ENCODE measurements around the gene HOXB4. TPM values are rescaled to one million over a fixed set of nuclear protein-coding genes. Genes with fewer than 3 reads are reported as not detected.

HOXB4 gene
- total RNA-seq, 1 experiment from 2014 or later = 0.04 TPM

GRCh38 chr17:48619826-48620449, 41.8 kb upstream of the HOXB4 start (continued):
- TF ChIP-seq, protein P1, sequence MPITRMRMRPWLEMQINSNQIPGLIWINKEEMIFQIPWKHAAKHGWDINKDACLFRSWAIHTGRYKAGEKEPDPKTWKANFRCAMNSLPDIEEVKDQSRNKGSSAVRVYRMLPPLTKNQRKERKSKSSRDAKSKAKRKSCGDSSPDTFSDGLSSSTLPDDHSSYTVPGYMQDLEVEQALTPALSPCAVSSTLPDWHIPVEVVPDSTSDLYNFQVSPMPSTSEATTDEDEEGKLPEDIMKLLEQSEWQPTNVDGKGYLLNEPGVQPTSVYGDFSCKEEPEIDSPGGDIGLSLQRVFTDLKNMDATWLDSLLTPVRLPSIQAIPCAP (CRISPR knock-in tag; IDR thresholded peaks at IDR 0.05) = no peak
- TF ChIP-seq, protein P2, sequence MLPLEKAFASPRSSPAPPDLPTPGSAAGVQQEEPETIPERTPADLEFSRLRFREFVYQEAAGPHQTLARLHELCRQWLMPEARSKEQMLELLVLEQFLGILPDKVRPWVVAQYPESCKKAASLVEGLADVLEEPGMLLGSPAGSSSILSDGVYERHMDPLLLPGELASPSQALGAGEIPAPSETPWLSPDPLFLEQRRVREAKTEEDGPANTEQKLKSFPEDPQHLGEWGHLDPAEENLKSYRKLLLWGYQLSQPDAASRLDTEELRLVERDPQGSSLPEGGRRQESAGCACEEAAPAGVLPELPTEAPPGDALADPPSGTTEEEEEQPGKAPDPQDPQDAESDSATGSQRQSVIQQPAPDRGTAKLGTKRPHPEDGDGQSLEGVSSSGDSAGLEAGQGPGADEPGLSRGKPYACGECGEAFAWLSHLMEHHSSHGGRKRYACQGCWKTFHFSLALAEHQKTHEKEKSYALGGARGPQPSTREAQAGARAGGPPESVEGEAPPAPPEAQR (CRISPR knock-in tag; IDR thresholded peaks at IDR 0.05) = no peak

GRCh38 chr17:48618256-48618896, 40.2 kb upstream of the HOXB4 start:
- DNase-seq (ENCODE audit: low spot score) = peak; percentile 92
- H3K4me3 Mint-ChIP-seq = 0 out of 2 replicates have a peak overlapping the region, but pooled peaks have one; percentile 25
- CTCF ChIA-PET = interaction anchor here (0.7 to 2.8 kb wide), 19 partner anchors 12 to 592 kb away, joined by 3 to 13 read pairs (median 5); partner anchors contain the start of genes HOXB5 and PRAC2
- ATAC-seq = peak; percentile 29
- POLR2A ChIA-PET = interaction anchor here (0.6 kb wide), 1 partner anchor 72 kb away, joined by 3 read pairs; no protein-coding TSS in a partner anchor
- no peaks in the 10 kb centered on the region for H3K36me3 Mint-ChIP-seq
- TF ChIP-seq, protein P3, sequence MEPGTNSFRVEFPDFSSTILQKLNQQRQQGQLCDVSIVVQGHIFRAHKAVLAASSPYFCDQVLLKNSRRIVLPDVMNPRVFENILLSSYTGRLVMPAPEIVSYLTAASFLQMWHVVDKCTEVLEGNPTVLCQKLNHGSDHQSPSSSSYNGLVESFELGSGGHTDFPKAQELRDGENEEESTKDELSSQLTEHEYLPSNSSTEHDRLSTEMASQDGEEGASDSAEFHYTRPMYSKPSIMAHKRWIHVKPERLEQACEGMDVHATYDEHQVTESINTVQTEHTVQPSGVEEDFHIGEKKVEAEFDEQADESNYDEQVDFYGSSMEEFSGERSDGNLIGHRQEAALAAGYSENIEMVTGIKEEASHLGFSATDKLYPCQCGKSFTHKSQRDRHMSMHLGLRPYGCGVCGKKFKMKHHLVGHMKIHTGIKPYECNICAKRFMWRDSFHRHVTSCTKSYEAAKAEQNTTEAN (CRISPR knock-in tag; IDR thresholded peaks at IDR 0.05) = no peak
- TF ChIP-seq EMX1 (CRISPR knock-in tag; IDR thresholded peaks at IDR 0.05) = no peak
- no peak for TF ChIP-seq CBFB (CRISPR knock-in tag; IDR thresholded peaks at IDR 0.05; ENCODE audit: low read depth)
- no peak for TF ChIP-seq RORB (CRISPR knock-in tag; IDR thresholded peaks at IDR 0.05)
- no peak for TF ChIP-seq AFF4 (CRISPR knock-in tag; IDR thresholded peaks at IDR 0.05; ENCODE audit: borderline replicate concordance)
- 0 out of 2 replicates have a peak, but pooled peaks have one; percentile 20 for TF ChIP-seq GABPB1 (CRISPR knock-in tag; IDR thresholded peaks at IDR 0.05)
- no peak for TF ChIP-seq TEAD1 (CRISPR knock-in tag; IDR thresholded peaks at IDR 0.05)
- TF ChIP-seq ZBTB21 (CRISPR knock-in tag; IDR thresholded peaks at IDR 0.05; ENCODE audit: borderline replicate concordance) = no peak
- no peak for TF ChIP-seq MYBL2 (CRISPR knock-in tag; IDR thresholded peaks at IDR 0.05)
- TF ChIP-seq CTCF (IDR thresholded peaks at IDR 0.05) = peak; percentile 92
- TF ChIP-seq, protein P4, sequence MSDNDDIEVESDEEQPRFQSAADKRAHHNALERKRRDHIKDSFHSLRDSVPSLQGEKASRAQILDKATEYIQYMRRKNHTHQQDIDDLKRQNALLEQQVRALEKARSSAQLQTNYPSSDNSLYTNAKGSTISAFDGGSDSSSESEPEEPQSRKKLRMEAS (CRISPR knock-in tag; IDR thresholded peaks at IDR 0.05) = no peak
- TF ChIP-seq ZNF281 (CRISPR knock-in tag; IDR thresholded peaks at IDR 0.05) = no peak
- peaks cover 100% of the 10 kb centered on the region; the same call in 1 of the 2 replicates for H3K27me3 Mint-ChIP-seq (ENCODE audit: low read depth)
- H3K27ac Mint-ChIP-seq = no peak overlapping the region
- H3K9me3 Mint-ChIP-seq = no peaks in the 10 kb centered on the region
- H3K4me1 Mint-ChIP-seq = peaks cover 25% of the 10 kb centered on the region
